HCT116 (cell line): ENCODE measurements around the gene OPCML. TPM values are rescaled to one million over a fixed set of nuclear protein-coding genes. Genes with fewer than 3 reads are reported as not detected.

ENCODE experiments used
- ATAC-seq: fragments of 200-7000 bp; cut with Tn5 transposase; 2 replicates; pipeline ENCODE4 v1.9.1; 2020; ENCODE audit warnings: mild to moderate bottlenecking, moderate library complexity
- BruUV-seq: library from RNA; stranded (reverse); fragments of 400-500 nt; replicated peaks from 2 replicates; lab custom pipeline; 2021; lab: Mats Ljungman, UMichigan
- CTCF ChIA-PET: fragments of 300-600 bp; sonication (Branson Sonifier 250); formaldehyde crosslinking; loops from one replicate; lab custom pipeline; 2021; ENCODE audit warnings: antibody characterized with exemption; lab: Charles Lee
- POLR2A ChIA-PET: fragments of 300-600, 350-600 bp; sonication (Branson Sonifier 250); formaldehyde crosslinking; loops from one replicate; lab custom pipeline; 2021; ENCODE audit warnings: antibody characterized with exemption; lab: Charles Lee
- RAD21 ChIA-PET, 2 experiments: fragments of 300-600 bp; sonication (Branson Sonifier 250); formaldehyde crosslinking; loops; one replicate each; lab custom pipeline; 2023; ENCODE audit warnings: low total read pairs in 2 of 2; ENCODE audit not compliant: uncharacterized antibody in 2 of 2, unreplicated experiment in 2 of 2, low non-redundant PET in 1 of 2; lab: Charles Lee
- DNase-seq: peaks from one replicate; pipeline ENCODE4 v3.0.0-alpha.2; 2010; ENCODE audit warnings: low read depth, low spot score
- H2AFZ ChIP-seq: fragments of 200-600 bp; shearing (Covaris generic), sonication (generic); 2 replicates; pipeline ENCODE4 v1.6.1; 2017; ENCODE audit warnings: low read depth, mixed run types, mixed read lengths, antibody characterized with exemption, low read length; ENCODE audit not compliant: poor library complexity, severe bottlenecking
- H3K27ac ChIP-seq: 2 replicates; pipeline ENCODE4 v1.5.1; 2012; ENCODE audit warnings: low read depth, low read length
- H3K27me3 ChIP-seq: fragments of 200-600 bp; sonication (generic); 2 replicates; pipeline ENCODE4 v1.6.1; 2016; ENCODE audit warnings: mixed run types, low read length, mixed read lengths; ENCODE audit not compliant: insufficient read depth
- H3K36me3 ChIP-seq, 2 experiments: fragments of 200-500 bp in 1 of 2; fragments of 200-600 bp in 1 of 2; sonication (Bioruptor generic) in 1 of 2; sonication (generic) in 1 of 2; 2 replicates each; pipeline versions ENCODE4 v1.5.1 to v1.6.1; 2014 to 2016; ENCODE audit warnings: low read length in 2 of 2, inconsistent platforms in 1 of 2, mixed read lengths in 1 of 2, mixed run types in 1 of 2; ENCODE audit not compliant: insufficient read depth in 2 of 2, control insufficient read depth in 1 of 2
- H3K4me1 ChIP-seq, 2 experiments: fragments of 200-600 bp in 1 of 2; sonication (generic) in 1 of 2; 2 replicates each; pipeline versions ENCODE4 v1.5.1 to v1.6.1; 2012 to 2017; ENCODE audit warnings: low read length in 2 of 2, inconsistent platforms in 1 of 2, mild to moderate bottlenecking in 1 of 2, mixed read lengths in 1 of 2, mixed run types in 1 of 2, moderate library complexity in 1 of 2; ENCODE audit not compliant: insufficient read depth in 2 of 2, control insufficient read depth in 1 of 2
- H3K4me2 ChIP-seq: fragments of 200-600 bp; sonication (generic); 2 replicates; pipeline ENCODE4 v1.6.1; 2017; ENCODE audit warnings: mixed run types, low read length, mixed read lengths
- H3K4me3 ChIP-seq, 2 experiments: fragments of 200-600 bp in 1 of 2; sonication (generic) in 1 of 2; replicated peaks in 1 of 2; 2 replicates each; pipeline ENCODE4 v1.5.1; 2011 to 2016; ENCODE audit warnings: low read length in 2 of 2, control low read depth in 1 of 2, low read depth in 1 of 2, mild to moderate bottlenecking in 1 of 2, mixed read lengths in 1 of 2, mixed run types in 1 of 2
- H3K79me2 ChIP-seq: fragments of 200-600 bp; sonication (generic); 2 replicates; pipeline ENCODE4 v1.6.1; 2017; ENCODE audit warnings: mild to moderate bottlenecking, mixed run types, low read length, moderate library complexity, mixed read lengths; ENCODE audit not compliant: insufficient read depth
- H3K9ac ChIP-seq: fragments of 200-600 bp; sonication (generic); 2 replicates; pipeline ENCODE4 v1.6.1; 2016; ENCODE audit warnings: low read length, mixed read lengths
- H3K9me2 ChIP-seq: fragments of 200-600 bp; sonication (generic), shearing (Covaris generic); 2 replicates; pipeline ENCODE4 v1.6.1; 2017; ENCODE audit warnings: mixed run types, mild to moderate bottlenecking, moderate library complexity; ENCODE audit not compliant: insufficient read depth
- H3K9me3 ChIP-seq, 2 experiments: fragments of 200-500 bp in 1 of 2; fragments of 200-600 bp in 1 of 2; sonication (Bioruptor generic) in 1 of 2; sonication (generic) in 1 of 2; 2 replicates each; pipeline ENCODE4 v1.6.1; 2014 to 2017; ENCODE audit warnings: low read length in 2 of 2, mixed read lengths in 2 of 2, inconsistent platforms in 1 of 2, low read depth in 1 of 2, mild to moderate bottlenecking in 1 of 2, mixed run types in 1 of 2, moderate library complexity in 1 of 2; ENCODE audit not compliant: control insufficient read depth in 1 of 2, insufficient read depth in 1 of 2
- H4K20me1 ChIP-seq: fragments of 200-600 bp; sonication (generic), shearing (Covaris generic); 2 replicates; pipeline ENCODE4 v1.6.1; 2017; ENCODE audit warnings: mixed run types, mild to moderate bottlenecking, moderate library complexity; ENCODE audit not compliant: insufficient read depth
- CBX3 ChIP-seq: IDR thresholded peaks from 2 replicates; pipeline ENCODE4 v1.6.1; 2012; ENCODE audit warnings: low read depth
- CEBPB ChIP-seq: IDR thresholded peaks from 2 replicates; pipeline ENCODE4 v1.6.1; 2012; ENCODE audit warnings: low read depth
- CTCF ChIP-seq, 3 experiments: fragments of 200-600 bp in 1 of 3; sonication (generic) in 1 of 3; IDR thresholded peaks in 2 of 3; conservative IDR thresholded peaks in 1 of 3; 2 replicates each; pipeline ENCODE4 v1.5.1; 2012 to 2017; ENCODE audit warnings: low read depth in 2 of 3, low read length in 2 of 3, antibody characterized with exemption in 1 of 3, borderline replicate concordance in 1 of 3, control low read depth in 1 of 3, mild to moderate bottlenecking in 1 of 3, mixed read lengths in 1 of 3, mixed run types in 1 of 3, moderate library complexity in 1 of 3; ENCODE audit not compliant: insufficient read depth in 1 of 3
- ELF1 ChIP-seq: IDR thresholded peaks from 2 replicates; pipeline ENCODE4 v1.6.1; 2012; ENCODE audit warnings: low read depth, borderline replicate concordance
- POLR2A ChIP-seq: IDR thresholded peaks from 2 replicates; pipeline ENCODE4 v1.7.0; 2011; ENCODE audit warnings: borderline replicate concordance; ENCODE audit not compliant: insufficient read depth, insufficient read length; ENCODE audit errors: extremely low read depth
- POLR2AphosphoS5 ChIP-seq: IDR thresholded peaks from 2 replicates; pipeline ENCODE4 v1.6.1; 2011; ENCODE audit warnings: mild to moderate bottlenecking, low read depth, low read length, moderate library complexity
- YY1 ChIP-seq: IDR thresholded peaks from 2 replicates; pipeline ENCODE4 v1.6.1; 2011; ENCODE audit warnings: low read length, low read depth, moderate library complexity, mild to moderate bottlenecking; ENCODE audit not compliant: insufficient replicate concordance; ENCODE audit errors: extremely low read depth
- ZBTB33 ChIP-seq: IDR thresholded peaks from 2 replicates; pipeline ENCODE4 v1.6.1; 2011; ENCODE audit warnings: mild to moderate bottlenecking, low read length, moderate library complexity; ENCODE audit not compliant: insufficient replicate concordance; ENCODE audit errors: extremely low read depth
- intact Hi-C: fragments of 100-400 bp; cut with micrococcal nuclease; formaldehyde crosslinking; loops from 2 replicates; pipeline ENCODE4 v1.10.0; 2022
- total RNA-seq: library from RNA; stranded (reverse); gene quantifications from one replicate; pipeline ENCODE4 v1.2.1, GENCODE V29; 2021; ENCODE audit not compliant: unreplicated experiment
- TF ChIP-seq, protein P1 (sequence below): IDR thresholded peaks from 2 replicates; pipeline ENCODE4 v1.6.1; 2012; ENCODE audit warnings: low read depth

The OPCML gene
- total RNA-seq, 1 experiment from 2014 or later, result not detected

GRCh38 chr11:132671851-132672370 is 860.4 kb downstream of the OPCML start:
- no peak overlapping the region for H3K4me2 ChIP-seq
- no TSS peak for BruUV-seq
- H3K4me3 ChIP-seq, result no peak overlapping the region
- no peaks in the 10 kb centered on the region for H3K9me2 ChIP-seq
- H3K36me3 ChIP-seq, result no peaks in the 10 kb centered on the region
- no peaks in the 10 kb centered on the region for H3K79me2 ChIP-seq
- TF ChIP-seq, protein P1, sequence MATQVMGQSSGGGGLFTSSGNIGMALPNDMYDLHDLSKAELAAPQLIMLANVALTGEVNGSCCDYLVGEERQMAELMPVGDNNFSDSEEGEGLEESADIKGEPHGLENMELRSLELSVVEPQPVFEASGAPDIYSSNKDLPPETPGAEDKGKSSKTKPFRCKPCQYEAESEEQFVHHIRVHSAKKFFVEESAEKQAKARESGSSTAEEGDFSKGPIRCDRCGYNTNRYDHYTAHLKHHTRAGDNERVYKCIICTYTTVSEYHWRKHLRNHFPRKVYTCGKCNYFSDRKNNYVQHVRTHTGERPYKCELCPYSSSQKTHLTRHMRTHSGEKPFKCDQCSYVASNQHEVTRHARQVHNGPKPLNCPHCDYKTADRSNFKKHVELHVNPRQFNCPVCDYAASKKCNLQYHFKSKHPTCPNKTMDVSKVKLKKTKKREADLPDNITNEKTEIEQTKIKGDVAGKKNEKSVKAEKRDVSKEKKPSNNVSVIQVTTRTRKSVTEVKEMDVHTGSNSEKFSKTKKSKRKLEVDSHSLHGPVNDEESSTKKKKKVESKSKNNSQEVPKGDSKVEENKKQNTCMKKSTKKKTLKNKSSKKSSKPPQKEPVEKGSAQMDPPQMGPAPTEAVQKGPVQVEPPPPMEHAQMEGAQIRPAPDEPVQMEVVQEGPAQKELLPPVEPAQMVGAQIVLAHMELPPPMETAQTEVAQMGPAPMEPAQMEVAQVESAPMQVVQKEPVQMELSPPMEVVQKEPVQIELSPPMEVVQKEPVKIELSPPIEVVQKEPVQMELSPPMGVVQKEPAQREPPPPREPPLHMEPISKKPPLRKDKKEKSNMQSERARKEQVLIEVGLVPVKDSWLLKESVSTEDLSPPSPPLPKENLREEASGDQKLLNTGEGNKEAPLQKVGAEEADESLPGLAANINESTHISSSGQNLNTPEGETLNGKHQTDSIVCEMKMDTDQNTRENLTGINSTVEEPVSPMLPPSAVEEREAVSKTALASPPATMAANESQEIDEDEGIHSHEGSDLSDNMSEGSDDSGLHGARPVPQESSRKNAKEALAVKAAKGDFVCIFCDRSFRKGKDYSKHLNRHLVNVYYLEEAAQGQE, result no peak
- TF ChIP-seq YY1 (no peak), ZBTB33 (no peak), CBX3 (no peak), POLR2A (no peak), CEBPB (no peak), ELF1 (no peak), POLR2AphosphoS5 (no peak), CTCF (IDR thresholded peaks at IDR 0.05 in 2 of 3, conservative IDR thresholded peaks at IDR 0.05 in 1 of 3; ENCODE audit: borderline replicate concordance in 1 of 3, insufficient read depth in 1 of 3, low read depth in 2 of 3, low read length in 2 of 3) (no peak)
- intact Hi-C loops, result no loop called here
- no peak overlapping the region for H2AFZ ChIP-seq
- no peak overlapping the region for H3K27ac ChIP-seq
- DNase-seq (no peak), ATAC-seq (no peak)
- no peaks in the 10 kb centered on the region for H3K27me3 ChIP-seq
- ChIA-PET RAD21 (no interaction called here), CTCF (no interaction called here), POLR2A (no interaction called here)
- no peaks in the 10 kb centered on the region for H3K4me1 ChIP-seq
- peaks cover 14 to 28% of the 10 kb centered on the region in 2 experiments; a peak in 3 of 4 replicates for H3K9me3 ChIP-seq
- H3K9ac ChIP-seq, result no peak overlapping the region
- no peaks in the 10 kb centered on the region for H4K20me1 ChIP-seq
